ENCODE measurements around the gene AZI2.

AZI2 gene

GRCh38 chr3:28348629-28349468 is at the start of gene AZI2, which contains the start of gene ZCWPW2:
TSS of gene AZI2 (minus strand) at chr3:28348824. CDS start at chr3:28340617, 8,207 bp downstream.
TSS of gene ZCWPW2 (plus strand) at chr3:28348721. CDS start at chr3:28413069, 64,348 bp downstream.
- H3K4me1 ChIP-seq (ENCODE audit: control insufficient read depth in 1 of 2, insufficient read depth in 2 of 2, low read length in 2 of 2), result peaks cover 15 to 27% of the 10 kb centered on the region in 2 donors
- no peaks in the 10 kb centered on the region for H3K36me3 ChIP-seq (ENCODE audit: control insufficient read depth in 1 of 2, insufficient read depth in 2 of 2, low read length in 2 of 2)
- H3K27me3 ChIP-seq (ENCODE audit: control insufficient read depth in 1 of 2, insufficient read depth in 2 of 2, low read length in 2 of 2), result no peaks in the 10 kb centered on the region
- H3K9ac ChIP-seq (ENCODE audit: low read depth in 1 of 2, low read length in 2 of 2), result peak within 1 kb of the TSS; percentile 82 to 93
- peak within 1 kb of the TSS; percentile 98 for H3K27ac ChIP-seq (ENCODE audit: low read depth, low read length)
- H3K9me3 ChIP-seq (ENCODE audit: control insufficient read depth in 1 of 2, low read length in 2 of 2), result peaks cover 3 to 19% of the 10 kb centered on the region in 2 donors
- H3K4me3 ChIP-seq (ENCODE audit: low read depth in 1 of 2, low read length in 2 of 2), result peak within 1 kb of the TSS; percentile 79 to 94

- Histone ChIP-seq H3K4me1 (ENCODE audit: control insufficient read depth in 1 of 2, insufficient read depth in 2 of 2, low read length in 2 of 2) (no peaks in the 10 kb centered on the region), H3K4me3 (ENCODE audit: low read depth in 1 of 2, low read length in 2 of 2) (no peak overlapping the region), H3K9ac (ENCODE audit: low read depth in 1 of 2, low read length in 2 of 2) (no peak overlapping the region), H3K27me3 (ENCODE audit: control insufficient read depth in 1 of 2, insufficient read depth in 2 of 2, low read length in 2 of 2) (no peaks in the 10 kb centered on the region), H3K9me3 (ENCODE audit: control insufficient read depth in 1 of 2, low read length in 2 of 2) (peaks cover under 1 to 7% of the 10 kb centered on the region in 2 donors), H3K27ac (ENCODE audit: low read depth, low read length) (no peak overlapping the region), H3K36me3 (ENCODE audit: control insufficient read depth in 1 of 2, insufficient read depth in 2 of 2, low read length in 2 of 2) (no peaks in the 10 kb centered on the region)
These were observed 40.4 kb upstream of the AZI2 start for GRCh38 chr3:28388978-28389377.

- no peaks in the 10 kb centered on the region for H3K36me3 ChIP-seq (ENCODE audit: control insufficient read depth in 1 of 2, insufficient read depth in 2 of 2, low read length in 2 of 2)
- H3K9me3 ChIP-seq (ENCODE audit: control insufficient read depth in 1 of 2, low read length in 2 of 2), result no peaks in the 10 kb centered on the region
- no peaks in the 10 kb centered on the region for H3K4me1 ChIP-seq (ENCODE audit: control insufficient read depth in 1 of 2, insufficient read depth in 2 of 2, low read length in 2 of 2)
- no peak overlapping the region for H3K4me3 ChIP-seq (ENCODE audit: low read depth in 1 of 2, low read length in 2 of 2)
- no peak overlapping the region for H3K27ac ChIP-seq (ENCODE audit: low read depth, low read length)
- no peak overlapping the region for H3K9ac ChIP-seq (ENCODE audit: low read depth in 1 of 2, low read length in 2 of 2)
- no peaks in the 10 kb centered on the region for H3K27me3 ChIP-seq (ENCODE audit: control insufficient read depth in 1 of 2, insufficient read depth in 2 of 2, low read length in 2 of 2)
These were observed 37.4 kb upstream of the AZI2 start for GRCh38 chr3:28386049-28386448.

- Histone ChIP-seq H3K27ac (ENCODE audit: low read depth, low read length) (no peak overlapping the region), H3K27me3 (ENCODE audit: control insufficient read depth in 1 of 2, insufficient read depth in 2 of 2, low read length in 2 of 2) (no peaks in the 10 kb centered on the region), H3K4me3 (ENCODE audit: low read depth in 1 of 2, low read length in 2 of 2) (no peak overlapping the region), H3K9ac (ENCODE audit: low read depth in 1 of 2, low read length in 2 of 2) (no peak overlapping the region), H3K9me3 (ENCODE audit: control insufficient read depth in 1 of 2, low read length in 2 of 2) (peaks cover 0 to 5% of the 10 kb centered on the region in 2 donors), H3K4me1 (ENCODE audit: control insufficient read depth in 1 of 2, insufficient read depth in 2 of 2, low read length in 2 of 2) (no peaks in the 10 kb centered on the region), H3K36me3 (ENCODE audit: control insufficient read depth in 1 of 2, insufficient read depth in 2 of 2, low read length in 2 of 2) (no peaks in the 10 kb centered on the region)
These were observed 27.8 kb upstream of the AZI2 start for GRCh38 chr3:28376424-28376823.

GRCh38 chr3:28349469-28350000 is 911 bp upstream of the AZI2 start:
- Histone ChIP-seq H3K9me3 (ENCODE audit: control insufficient read depth in 1 of 2, low read length in 2 of 2) (peaks cover 3 to 21% of the 10 kb centered on the region in 2 donors), H3K36me3 (ENCODE audit: control insufficient read depth in 1 of 2, insufficient read depth in 2 of 2, low read length in 2 of 2) (no peaks in the 10 kb centered on the region), H3K27ac (ENCODE audit: low read depth, low read length) (peak overlapping the region; percentile 98)

GRCh38 chr3:28348265-28348628 is 377 bp downstream of the AZI2 start:
- H3K9me3 ChIP-seq (ENCODE audit: control insufficient read depth in 1 of 2, low read length in 2 of 2), result peaks cover 0 to 13% of the 10 kb centered on the region in 2 donors
- H3K4me3 ChIP-seq (ENCODE audit: low read depth in 1 of 2, low read length in 2 of 2), result peak overlapping the region; percentile 79 to 94
- peaks cover 18 to 31% of the 10 kb centered on the region in 2 donors for H3K4me1 ChIP-seq (ENCODE audit: control insufficient read depth in 1 of 2, insufficient read depth in 2 of 2, low read length in 2 of 2)
- no peaks in the 10 kb centered on the region for H3K36me3 ChIP-seq (ENCODE audit: control insufficient read depth in 1 of 2, insufficient read depth in 2 of 2, low read length in 2 of 2)
- peak overlapping the region; percentile 82 to 93 for H3K9ac ChIP-seq (ENCODE audit: low read depth in 1 of 2, low read length in 2 of 2)
- peak overlapping the region; percentile 98 for H3K27ac ChIP-seq (ENCODE audit: low read depth, low read length)
- no peaks in the 10 kb centered on the region for H3K27me3 ChIP-seq (ENCODE audit: control insufficient read depth in 1 of 2, insufficient read depth in 2 of 2, low read length in 2 of 2)

More at GRCh38 chr3:28349469-28350000, 911 bp upstream of the AZI2 start:
- Histone ChIP-seq H3K9ac (ENCODE audit: low read depth in 1 of 2, low read length in 2 of 2) (peak overlapping the region; percentile 82 to 93), H3K4me3 (ENCODE audit: low read depth in 1 of 2, low read length in 2 of 2) (peak overlapping the region; percentile 79 to 94), H3K4me1 (ENCODE audit: control insufficient read depth in 1 of 2, insufficient read depth in 2 of 2, low read length in 2 of 2) (peaks cover 15 to 27% of the 10 kb centered on the region in 2 donors), H3K27me3 (ENCODE audit: control insufficient read depth in 1 of 2, insufficient read depth in 2 of 2, low read length in 2 of 2) (no peaks in the 10 kb centered on the region)

GRCh38 chr3:28347374-28348264 is 1.0 kb downstream of the AZI2 start:
- Histone ChIP-seq H3K4me1 (ENCODE audit: control insufficient read depth in 1 of 2, insufficient read depth in 2 of 2, low read length in 2 of 2) (peaks cover 24 to 37% of the 10 kb centered on the region in 2 donors), H3K9ac (ENCODE audit: low read depth in 1 of 2, low read length in 2 of 2) (peak overlapping the region; percentile 82 to 93), H3K27ac (ENCODE audit: low read depth, low read length) (peak overlapping the region; percentile 98)

GRCh38 chr3:28345690-28346089 is 2.9 kb downstream of the AZI2 start:
- Histone ChIP-seq H3K4me3 (ENCODE audit: low read depth in 1 of 2, low read length in 2 of 2) (no peak overlapping the region), H3K27ac (ENCODE audit: low read depth, low read length) (no peak overlapping the region), H3K27me3 (ENCODE audit: control insufficient read depth in 1 of 2, insufficient read depth in 2 of 2, low read length in 2 of 2) (no peaks in the 10 kb centered on the region), H3K9me3 (ENCODE audit: control insufficient read depth in 1 of 2, low read length in 2 of 2) (no peaks in the 10 kb centered on the region), H3K9ac (ENCODE audit: low read depth in 1 of 2, low read length in 2 of 2) (no peak overlapping the region), H3K4me1 (ENCODE audit: control insufficient read depth in 1 of 2, insufficient read depth in 2 of 2, low read length in 2 of 2) (peaks cover 27 to 43% of the 10 kb centered on the region in 2 donors), H3K36me3 (ENCODE audit: control insufficient read depth in 1 of 2, insufficient read depth in 2 of 2, low read length in 2 of 2) (no peaks in the 10 kb centered on the region)

More at GRCh38 chr3:28347374-28348264, 1.0 kb downstream of the AZI2 start:
- Histone ChIP-seq H3K36me3 (ENCODE audit: control insufficient read depth in 1 of 2, insufficient read depth in 2 of 2, low read length in 2 of 2) (no peaks in the 10 kb centered on the region), H3K4me3 (ENCODE audit: low read depth in 1 of 2, low read length in 2 of 2) (peak overlapping the region; percentile 79 to 94), H3K27me3 (ENCODE audit: control insufficient read depth in 1 of 2, insufficient read depth in 2 of 2, low read length in 2 of 2) (no peaks in the 10 kb centered on the region), H3K9me3 (ENCODE audit: control insufficient read depth in 1 of 2, low read length in 2 of 2) (peaks cover 0 to 12% of the 10 kb centered on the region in 2 donors)

GRCh38 chr3:28343144-28343543 is 5.5 kb downstream of the AZI2 start:
- peaks cover 22 to 43% of the 10 kb centered on the region in 2 donors for H3K4me1 ChIP-seq (ENCODE audit: control insufficient read depth in 1 of 2, insufficient read depth in 2 of 2, low read length in 2 of 2)
- no peak overlapping the region for H3K4me3 ChIP-seq (ENCODE audit: low read depth in 1 of 2, low read length in 2 of 2)
- H3K9ac ChIP-seq (ENCODE audit: low read depth in 1 of 2, low read length in 2 of 2), result no peak overlapping the region
- no peaks in the 10 kb centered on the region for H3K27me3 ChIP-seq (ENCODE audit: control insufficient read depth in 1 of 2, insufficient read depth in 2 of 2, low read length in 2 of 2)
- no peaks in the 10 kb centered on the region for H3K9me3 ChIP-seq (ENCODE audit: control insufficient read depth in 1 of 2, low read length in 2 of 2)
- H3K36me3 ChIP-seq (ENCODE audit: control insufficient read depth in 1 of 2, insufficient read depth in 2 of 2, low read length in 2 of 2), result peaks cover 2 to 11% of the 10 kb centered on the region in 2 donors
- no peak overlapping the region for H3K27ac ChIP-seq (ENCODE audit: low read depth, low read length)
